Hematopoietic multipotent progenitor cell treated with erythropoietin and hydrocortisone succinate and interleukin-3 and kit ligand, for 6 days (in vitro differentiated cells): ENCODE results near the gene STAP2.
"Not testable (repeated sequence)": the region's sequence is repeated elsewhere in the genome, so short reads cannot be mapped to it uniquely, and the experiment has no call there.

ENCODE experiments used
- DNase-seq: peaks from one replicate; pipeline ENCODE4 v3.0.0-alpha.2; 2015

The STAP2 gene

GRCh38 chr19:4354897-4355296 lies 16.3 kb upstream of the STAP2 start:
- DNase-seq: no peak

- DNase-seq: no peak
Measured at GRCh38 chr19:4354282-4354681, 15.7 kb upstream of the STAP2 start.

- DNase-seq: peak; percentile 84
Measured at GRCh38 chr19:4352701-4353121, 14.1 kb upstream of the STAP2 start.

- DNase-seq: no peak
Measured at GRCh38 chr19:4350726-4351125, 12.1 kb upstream of the STAP2 start.

- no peak for DNase-seq
Measured at GRCh38 chr19:4350111-4350510, 11.5 kb upstream of the STAP2 start.

GRCh38 chr19:4349225-4349624 lies 10.6 kb upstream of the STAP2 start:
- not testable (repeated sequence) for DNase-seq

- no peak for DNase-seq
Measured at GRCh38 chr19:4347521-4347920, 8.9 kb upstream of the STAP2 start.

GRCh38 chr19:4346020-4346383 lies 7.4 kb upstream of the STAP2 start:
- no peak for DNase-seq

- DNase-seq: peak; percentile 77
Measured at GRCh38 chr19:4345342-4346019, 6.9 kb upstream of the STAP2 start.

- peak; percentile 92 for DNase-seq
Measured at GRCh38 chr19:4343370-4344307, 5.0 kb upstream of the STAP2 start, which contains the start of gene MPND. TSS of gene MPND (plus strand) at chr19:4343562. CDS start at chr19:4343594, 32 bp downstream.

- peak; percentile 100 for DNase-seq
Measured at GRCh38 chr19:4342615-4343369, 4.2 kb upstream of the STAP2 start.

- DNase-seq: no peak
Measured at GRCh38 chr19:4342314-4342614, 3.6 kb upstream of the STAP2 start.

GRCh38 chr19:4337906-4338440 lies 654 bp downstream of the STAP2 start:
- DNase-seq: peak; percentile 67

GRCh38 chr19:4334929-4335570 lies 3.6 kb downstream of the STAP2 start:
- no peak for DNase-seq

GRCh38 chr19:4329858-4330257 lies 8.8 kb downstream of the STAP2 start:
- DNase-seq: no peak

- DNase-seq: peak; percentile 39
Measured at GRCh38 chr19:4328991-4329681, 9.5 kb downstream of the STAP2 start.

- peak; percentile 97 for DNase-seq
Measured at GRCh38 chr19:4328243-4328990, 10.2 kb downstream of the STAP2 start.

- no peak for DNase-seq
Measured at GRCh38 chr19:4327877-4328242, 10.8 kb downstream of the STAP2 start.

- DNase-seq: peak; percentile 94
Measured at GRCh38 chr19:4327252-4327876, 11.3 kb downstream of the STAP2 start.

GRCh38 chr19:4326837-4327251 lies 11.8 kb downstream of the STAP2 start:
- peak; percentile 61 for DNase-seq
